ENCODE data around the gene VRK3. TPM values are rescaled to one million over a fixed set of nuclear protein-coding genes. Genes with fewer than 3 reads are reported as not detected.

VRK3 gene
- polyA plus RNA-seq, 5 donors = 36.4 to 45.5 (median 42.5) TPM

DNA sequence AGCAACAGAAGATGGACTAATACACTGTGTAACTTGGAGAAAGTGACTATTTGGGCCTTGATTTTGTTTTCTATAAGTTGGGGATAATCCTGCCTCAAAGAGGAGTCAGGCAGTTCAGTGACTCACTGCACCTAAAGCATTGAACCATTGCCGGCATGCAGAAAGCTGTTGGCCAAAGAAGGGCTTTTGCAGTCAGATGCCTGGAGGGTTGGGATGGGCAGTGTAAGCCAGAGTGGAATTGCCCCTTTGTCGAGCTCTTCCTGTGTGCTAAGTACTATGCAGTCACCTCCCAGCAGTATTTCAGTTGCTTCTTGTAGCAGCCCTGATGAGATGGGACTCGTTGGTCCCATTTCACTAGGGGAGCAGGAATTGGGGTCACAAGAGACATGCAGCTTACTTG lies 11.7 kb upstream of the VRK3 start:
- DNase-seq = no peak

DNA sequence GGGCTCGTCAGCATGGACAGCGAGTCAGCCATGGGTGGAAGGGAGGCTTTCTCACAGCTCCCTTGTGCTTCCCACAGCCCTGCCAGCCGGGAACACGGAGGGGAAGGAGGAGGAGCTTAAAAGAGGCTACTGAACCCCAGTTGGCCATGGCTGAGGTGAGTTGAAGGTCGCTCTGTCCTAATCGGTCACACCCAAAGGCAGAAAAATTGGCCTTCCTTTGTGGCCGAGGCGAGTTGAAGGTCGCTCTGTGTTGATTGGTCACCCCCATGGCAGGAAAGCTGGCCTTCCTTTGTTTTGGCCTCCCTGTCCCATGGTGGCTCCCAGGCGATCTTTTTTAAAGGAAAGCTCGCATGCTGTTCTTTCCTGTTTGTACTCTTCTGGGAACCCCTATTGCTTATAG lies 5.8 kb upstream of the VRK3 start:
- no peak for DNase-seq

DNA sequence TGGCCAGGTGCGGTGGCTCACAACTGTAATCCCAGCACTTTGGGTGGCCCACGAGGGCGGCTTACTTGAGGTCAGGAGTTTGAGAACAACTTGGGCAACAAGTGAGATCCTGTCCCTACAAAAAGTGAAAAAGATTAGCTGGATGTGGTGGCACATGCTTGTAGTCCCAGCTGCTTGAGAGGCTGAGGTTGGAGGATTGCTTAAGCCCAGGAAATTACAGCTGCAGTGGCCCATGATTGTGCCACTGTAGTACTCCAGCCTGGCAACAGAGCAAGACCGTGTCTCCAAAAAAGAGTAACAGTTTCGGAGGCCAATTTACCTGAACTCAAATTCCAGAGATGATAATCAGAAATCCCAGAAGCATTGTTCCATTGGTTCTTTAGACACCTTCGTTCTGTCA lies 5.1 kb upstream of the VRK3 start:
- DNase-seq = no peak

DNA sequence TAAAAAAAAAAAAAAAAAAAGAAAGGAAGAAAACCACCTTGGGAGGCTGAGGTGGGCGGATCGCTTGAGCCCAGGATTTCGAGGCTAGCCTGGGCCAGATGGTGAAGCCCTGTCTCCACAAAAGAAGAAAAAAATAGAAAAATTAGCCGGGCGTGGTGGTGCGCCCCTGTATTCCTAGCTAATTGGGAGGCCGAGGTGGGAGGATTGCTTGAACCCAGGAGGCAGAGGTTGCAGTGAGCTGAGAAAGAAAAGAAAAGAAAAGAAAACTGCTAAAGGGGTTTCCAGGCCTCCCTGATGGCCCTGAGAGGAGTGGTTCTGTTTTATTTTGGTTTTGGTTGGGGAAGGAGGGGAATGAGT lies 1.4 kb upstream of the VRK3 start:
- DNase-seq = no peak

DNA sequence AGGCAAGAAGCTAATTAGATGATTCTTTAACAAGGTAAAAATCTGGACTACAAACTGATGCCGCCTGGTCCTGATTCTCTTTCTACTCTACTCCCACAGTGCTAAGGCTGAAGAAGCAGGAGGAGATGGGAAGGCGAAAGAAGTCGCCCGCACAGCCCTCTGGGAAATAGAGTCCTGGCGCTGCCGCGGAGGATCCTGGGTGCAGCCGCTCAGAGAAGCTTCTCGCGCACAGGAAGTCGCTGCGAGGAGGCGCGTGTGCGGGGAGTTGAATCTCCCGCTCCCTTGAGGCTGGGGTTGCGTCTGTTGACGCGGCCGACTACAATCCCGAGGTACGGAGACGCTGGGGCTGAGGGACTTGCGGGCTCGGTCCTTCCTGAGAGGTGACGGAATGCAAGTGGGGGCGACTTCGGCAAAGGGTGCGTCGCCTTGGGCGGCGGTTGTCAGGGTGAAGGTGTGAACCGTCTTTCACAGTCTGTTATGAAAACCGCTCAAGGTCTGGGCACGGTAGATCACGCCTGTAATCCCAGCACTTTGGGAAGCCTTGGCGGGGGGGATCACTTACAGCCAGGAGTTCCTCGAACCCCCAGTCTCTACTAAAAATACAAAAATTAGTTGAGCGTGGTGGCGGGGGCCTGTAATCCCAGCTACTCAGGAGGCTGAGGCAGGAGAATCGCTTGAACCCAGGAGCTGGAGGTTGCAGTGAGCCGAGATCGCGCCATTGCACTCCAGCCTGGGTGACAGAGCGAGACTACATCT lies 800 bp upstream of the VRK3 start, which contains the start of gene ZNF473:
Gene ZNF473, plus strand, starts transcription at position 212 of the 756 bp plus-strand sequence. CDS start 5,078 bp downstream, outside the sequence.
- no peak for DNase-seq

DNA sequence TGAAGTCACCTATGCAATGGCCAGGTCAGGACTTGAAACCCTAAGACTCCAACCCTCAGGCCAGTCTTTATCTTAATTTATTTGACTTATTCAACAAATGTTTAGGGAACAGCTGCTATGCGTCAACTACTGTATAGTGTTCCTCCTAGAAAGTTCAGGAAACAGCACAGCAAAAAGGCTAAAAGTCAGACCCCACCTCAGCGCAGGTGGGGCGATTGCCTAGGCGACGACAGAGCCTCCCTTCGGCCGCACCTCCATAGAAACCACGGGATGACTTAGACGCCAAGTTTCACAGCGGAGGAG lies 502 bp downstream of the VRK3 start:
- no peak for DNase-seq

DNA sequence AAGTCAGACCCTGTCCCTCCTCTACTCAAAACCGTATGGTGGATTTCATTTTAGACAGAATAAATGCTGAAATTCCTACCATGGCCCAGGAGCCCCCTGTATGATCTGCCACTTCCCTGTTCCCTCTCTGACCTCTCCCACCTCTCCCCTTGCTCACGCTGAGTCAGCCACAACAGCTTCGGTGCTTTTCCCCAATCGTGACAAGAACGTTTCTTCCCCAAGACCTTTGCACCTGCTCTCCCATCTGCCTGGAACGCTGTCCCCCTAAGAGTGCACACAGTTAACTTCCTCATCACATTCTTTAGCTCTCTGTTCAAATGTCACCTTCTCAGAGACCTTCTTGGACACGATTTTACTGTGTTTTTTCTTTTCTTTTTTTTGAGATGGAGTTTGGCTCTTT lies 2.3 kb downstream of the VRK3 start:
- no peak for DNase-seq

DNA sequence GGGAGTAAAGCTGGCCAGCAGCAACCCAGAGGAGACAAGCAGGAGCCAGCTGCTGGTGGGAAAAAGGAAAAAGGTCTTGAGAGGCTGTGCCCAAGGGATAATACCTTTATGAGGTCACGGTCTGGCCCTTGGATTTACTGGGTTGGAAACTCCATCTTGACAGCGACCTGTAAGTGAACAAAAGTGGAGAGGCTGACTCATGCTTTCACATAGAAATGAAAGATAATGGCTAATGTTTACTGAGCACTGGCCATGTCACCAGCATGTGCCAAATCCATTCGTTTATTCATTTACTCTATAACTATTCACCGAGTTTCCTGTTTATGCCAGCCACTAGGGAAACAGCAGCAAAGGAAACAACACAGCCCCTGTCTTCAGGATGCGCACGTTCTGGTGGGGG lies 4.7 kb downstream of the VRK3 start:
- DNase-seq = no peak

DNA sequence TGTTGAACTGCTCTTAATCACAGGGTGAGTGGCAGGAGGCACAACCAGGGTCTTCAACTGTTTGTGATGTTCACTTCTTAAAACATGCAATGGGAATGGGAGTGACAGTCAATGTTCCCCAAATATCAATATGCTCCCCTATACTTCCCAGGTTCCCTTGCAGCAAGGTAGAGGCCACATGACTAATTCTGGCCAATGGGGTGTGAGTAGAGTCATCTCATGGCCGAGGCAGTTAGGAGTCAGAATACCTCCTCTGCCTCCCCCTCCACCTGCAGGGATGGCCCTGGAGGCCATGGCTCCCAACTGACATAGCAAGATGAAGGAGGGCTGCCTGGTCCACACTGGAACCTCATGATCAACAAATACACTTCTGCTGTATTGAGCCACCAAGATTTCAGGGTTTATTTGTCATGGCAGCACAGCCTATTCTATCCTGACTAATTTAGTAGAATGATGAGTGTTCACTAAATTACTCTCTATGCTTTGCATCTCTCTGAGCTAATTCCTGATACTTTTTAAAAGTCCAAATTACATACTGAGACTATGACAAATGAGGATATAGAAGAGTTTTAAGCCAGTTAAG lies 8.9 kb downstream of the VRK3 start:
- DNase-seq = no peak

DNA sequence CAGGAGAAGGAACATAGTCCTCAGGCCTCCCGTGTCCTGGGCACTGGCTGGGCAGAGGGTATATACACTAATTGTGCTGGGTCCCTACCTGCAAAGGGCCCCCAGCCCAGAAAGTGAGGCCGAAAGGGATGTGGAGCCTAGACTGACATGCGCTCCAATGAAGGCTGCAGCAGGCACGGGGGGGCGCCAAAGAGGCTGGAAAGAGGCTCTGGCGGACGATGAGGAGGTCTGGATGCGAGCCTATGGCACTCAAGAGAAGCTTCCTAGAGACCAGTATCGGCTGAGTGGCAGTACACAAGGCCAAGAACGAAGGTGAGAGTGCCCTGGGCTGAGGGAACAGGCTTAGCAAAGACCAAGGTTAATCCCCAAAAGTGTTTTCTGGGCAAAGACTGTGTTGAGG lies 16.6 kb downstream of the VRK3 start:
- no peak for DNase-seq

DNA sequence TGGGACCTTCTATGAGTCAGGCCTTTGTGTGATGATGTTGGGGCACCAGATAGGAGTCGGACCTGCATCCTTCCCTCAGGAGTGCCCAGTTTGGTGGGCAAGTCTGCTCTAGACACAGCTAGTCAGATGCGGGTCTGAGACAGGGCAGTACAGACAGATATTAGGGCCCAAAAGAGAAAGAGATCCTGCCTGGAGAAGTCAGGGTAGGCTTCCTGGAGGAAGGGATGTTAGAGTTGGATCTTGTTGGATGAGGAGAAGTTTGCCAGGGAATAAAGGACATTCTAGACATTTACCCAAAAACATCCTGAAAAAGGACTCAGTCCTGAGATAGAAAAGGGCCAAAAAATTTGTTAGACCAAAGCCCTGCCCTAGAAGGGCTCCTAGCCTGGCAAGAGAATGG lies 17.2 kb downstream of the VRK3 start:
- DNase-seq = no peak

DNA sequence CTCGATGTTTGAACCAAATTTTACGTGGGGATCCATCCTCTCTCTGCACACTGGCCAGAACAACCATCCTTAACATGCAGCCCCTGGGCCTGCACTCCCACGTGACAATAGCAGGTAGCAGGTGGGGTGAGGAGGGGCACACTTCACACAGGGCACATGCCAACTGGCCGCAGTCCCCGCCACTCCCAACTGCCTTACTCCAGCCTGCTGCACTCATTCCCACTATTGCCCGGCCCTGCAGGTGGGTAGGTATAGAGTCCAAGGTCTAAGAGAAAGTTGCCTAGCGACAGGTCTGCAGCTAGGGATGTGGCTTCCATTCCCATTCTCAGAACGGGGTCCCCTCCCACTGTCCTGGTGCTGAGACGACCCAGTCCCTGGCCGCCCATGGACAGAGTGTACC lies 18.0 kb downstream of the VRK3 start:
- no peak for DNase-seq

DNA sequence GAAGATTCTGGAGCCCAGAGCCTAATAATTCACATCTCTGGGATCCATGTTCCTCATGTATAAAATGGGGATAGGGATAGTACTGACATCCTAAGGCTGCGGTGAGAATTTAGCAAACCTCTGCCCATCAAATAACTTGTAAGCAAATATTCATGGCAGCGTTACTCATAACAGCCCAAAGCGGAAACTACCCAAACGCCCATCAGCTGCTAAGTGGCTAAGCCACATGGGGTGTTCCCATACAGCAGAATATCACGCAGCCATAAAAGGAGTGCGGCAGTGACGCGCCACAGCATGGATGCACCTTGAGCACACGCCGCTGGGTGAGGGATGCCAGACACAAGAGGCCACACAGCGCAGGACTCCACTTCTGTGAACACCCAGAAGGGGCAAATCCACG lies 19.7 kb downstream of the VRK3 start:
- DNase-seq = no peak

DNA sequence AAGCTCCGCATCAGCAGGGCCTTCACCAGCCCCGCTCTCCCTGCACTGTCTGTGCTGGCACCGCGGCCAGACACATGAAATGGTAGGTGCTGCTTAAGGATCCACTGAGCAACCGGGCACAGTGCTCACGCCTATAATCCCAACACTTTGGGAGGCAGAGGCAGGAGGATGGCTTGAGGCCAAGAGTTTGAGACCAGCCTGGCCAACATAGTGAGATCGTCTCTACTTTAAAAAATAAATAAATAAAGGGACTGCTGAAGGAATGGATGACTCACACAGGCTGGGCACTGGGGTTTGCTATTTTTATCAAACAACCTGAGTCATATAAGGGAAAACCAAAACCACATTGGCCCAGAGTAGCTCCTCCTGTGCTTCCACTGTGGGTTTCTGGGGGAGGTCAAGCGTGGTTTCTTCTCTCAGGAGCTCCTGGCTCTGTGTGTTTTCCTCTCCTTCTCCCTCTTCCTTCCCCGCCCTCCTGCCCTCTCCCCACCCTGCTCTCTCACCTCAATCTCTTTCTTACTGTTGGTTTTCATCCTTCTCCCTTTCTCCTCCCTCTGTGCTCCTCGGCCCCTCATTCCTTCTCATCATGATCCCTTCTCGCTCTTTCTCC lies 21.3 kb downstream of the VRK3 start:
- no peak for DNase-seq

DNA sequence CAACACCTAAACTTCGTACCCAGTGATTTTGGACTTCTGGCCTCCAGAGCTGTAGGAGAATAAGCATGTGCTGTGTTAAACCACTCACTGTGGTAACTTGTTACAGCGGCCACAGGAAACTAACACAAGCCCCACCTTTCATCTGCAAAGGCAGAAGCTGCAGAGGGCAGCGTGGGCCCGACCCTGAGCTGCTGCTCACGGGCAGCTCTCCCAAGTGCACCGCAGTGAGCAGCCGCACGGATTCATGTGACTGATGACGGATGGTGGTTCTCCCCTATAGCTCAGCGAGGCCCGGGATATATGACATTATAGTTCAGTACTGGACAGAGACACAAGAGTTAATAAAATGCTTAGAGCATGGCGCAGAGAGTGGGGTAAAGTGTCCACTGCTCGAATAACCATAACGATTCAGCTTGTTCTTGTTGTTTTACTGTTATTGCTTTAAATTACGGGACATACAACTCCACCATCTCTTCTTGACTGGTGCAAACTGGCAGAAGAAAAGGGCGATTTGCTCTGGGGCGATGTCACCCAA lies 21.9 kb downstream of the VRK3 start:
- no peak for DNase-seq

DNA sequence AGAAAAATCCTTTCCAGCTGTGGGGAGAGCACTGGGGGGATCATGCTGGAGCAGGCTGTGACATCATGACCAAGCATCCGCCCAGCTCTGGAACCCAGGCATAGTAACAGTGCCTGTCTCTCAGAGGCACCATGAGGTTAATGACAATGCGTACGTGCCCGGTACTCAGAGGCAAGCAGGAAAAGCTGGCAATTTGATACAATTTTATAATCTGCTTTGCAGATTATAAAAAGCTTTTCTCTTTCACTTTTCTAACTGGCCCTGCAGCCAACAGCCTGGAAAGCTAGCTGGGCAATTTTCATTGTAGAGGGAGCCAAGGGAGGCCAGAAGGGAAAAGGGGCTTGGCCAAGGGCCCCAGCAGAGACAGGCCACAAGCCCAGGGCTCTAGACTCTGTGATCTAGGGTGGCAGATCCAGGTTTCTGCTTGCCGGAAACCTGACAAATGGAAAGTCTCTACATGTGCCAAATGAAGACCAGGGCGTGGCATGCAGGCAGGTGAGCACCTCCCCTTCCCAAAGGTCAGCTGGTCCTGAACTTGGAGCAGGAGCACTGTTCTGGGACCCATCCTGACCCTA lies 22.7 kb downstream of the VRK3 start:
- no peak for DNase-seq

DNA sequence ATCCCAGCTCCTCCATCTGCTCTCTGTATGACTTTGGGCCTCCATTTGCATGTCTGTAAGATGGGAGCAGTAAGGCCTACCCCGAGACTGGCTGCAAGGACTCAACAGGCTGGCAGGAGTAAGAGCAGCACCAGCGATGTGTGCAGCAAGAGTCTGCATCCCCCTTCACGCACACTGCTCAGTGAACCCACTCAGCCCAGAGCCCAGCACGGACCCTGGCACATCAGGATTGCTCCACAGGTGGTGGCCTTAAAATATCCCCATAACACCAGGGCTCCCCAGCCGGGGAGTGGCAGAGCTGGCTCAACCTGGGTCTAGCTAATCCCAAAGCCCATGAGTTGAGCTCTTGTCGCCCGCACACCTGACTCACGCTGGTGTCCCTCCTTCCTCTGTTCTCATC lies 23.4 kb downstream of the VRK3 start:
- no peak for DNase-seq

DNA sequence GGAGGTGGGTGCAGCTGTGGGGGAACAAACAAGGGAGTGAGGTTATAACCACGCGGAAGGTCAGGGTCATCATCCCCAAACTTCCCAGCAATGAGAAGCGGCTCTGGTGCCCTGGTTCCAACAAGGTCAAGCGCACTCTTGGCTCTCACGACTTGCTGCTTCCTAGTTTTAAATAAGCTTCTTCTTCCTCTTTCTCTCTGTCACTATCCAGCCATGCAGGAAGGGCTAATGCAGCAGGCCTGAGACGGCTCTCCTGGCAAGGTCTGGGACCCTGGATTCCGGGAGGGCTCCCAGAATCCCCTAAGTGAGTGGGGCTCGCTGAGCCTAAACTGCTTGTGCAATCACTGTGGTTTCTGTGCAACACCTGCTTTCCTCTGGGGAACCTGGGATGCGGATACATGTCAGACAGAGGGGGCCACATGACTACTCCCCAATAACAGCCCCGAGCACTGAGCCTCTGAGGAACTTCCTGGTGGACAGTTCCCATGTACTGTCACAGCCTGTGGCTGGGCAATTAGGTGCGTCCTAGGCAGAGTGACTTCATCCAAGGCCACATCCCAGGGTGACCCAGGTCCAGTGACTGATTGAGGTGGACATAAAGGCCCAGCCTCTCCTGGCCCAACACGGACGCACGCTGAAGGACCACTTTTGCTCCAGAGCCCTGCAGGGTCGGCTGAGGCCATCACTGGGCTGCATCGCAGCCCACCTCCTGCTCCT lies 24.2 kb downstream of the VRK3 start:
- DNase-seq = no peak

DNA sequence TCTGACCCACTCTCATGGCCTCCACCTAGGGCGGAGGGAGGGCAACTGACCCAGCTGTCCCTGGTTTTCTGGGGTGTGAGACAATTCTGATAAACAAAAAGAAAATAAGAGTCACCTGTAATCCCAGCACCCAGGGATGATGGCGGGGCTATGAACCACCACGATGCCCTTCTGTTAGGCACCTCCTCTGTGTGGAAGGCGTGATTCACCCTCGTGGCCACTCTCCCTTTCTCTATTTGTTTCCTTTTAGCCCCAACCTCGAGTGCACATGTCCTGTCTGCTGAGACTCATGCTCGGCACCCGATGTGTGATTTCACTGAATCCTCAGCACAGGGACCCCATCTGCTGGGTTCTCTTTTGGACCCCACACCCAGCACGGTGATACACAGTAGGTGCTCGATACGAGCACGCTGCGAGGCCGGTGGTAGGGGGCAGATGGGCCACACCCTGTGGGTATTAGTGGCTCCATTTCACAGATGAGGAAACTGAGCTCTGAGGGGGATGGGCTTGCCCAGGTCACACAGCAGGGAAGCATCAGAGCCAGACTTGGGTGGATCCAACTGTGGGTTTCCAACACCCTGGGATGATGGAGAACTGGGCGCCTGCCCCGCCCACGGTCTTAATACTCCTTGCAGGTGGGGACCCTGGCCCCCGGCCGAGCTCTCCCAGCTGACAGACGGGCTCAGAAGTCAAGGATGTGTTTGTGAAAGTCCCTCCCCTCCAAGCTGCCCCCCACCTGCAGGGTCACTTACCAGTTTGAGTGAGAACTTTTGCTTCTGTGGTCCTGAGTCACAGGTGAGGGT lies 24.9 kb downstream of the VRK3 start:
- DNase-seq = no peak

DNA sequence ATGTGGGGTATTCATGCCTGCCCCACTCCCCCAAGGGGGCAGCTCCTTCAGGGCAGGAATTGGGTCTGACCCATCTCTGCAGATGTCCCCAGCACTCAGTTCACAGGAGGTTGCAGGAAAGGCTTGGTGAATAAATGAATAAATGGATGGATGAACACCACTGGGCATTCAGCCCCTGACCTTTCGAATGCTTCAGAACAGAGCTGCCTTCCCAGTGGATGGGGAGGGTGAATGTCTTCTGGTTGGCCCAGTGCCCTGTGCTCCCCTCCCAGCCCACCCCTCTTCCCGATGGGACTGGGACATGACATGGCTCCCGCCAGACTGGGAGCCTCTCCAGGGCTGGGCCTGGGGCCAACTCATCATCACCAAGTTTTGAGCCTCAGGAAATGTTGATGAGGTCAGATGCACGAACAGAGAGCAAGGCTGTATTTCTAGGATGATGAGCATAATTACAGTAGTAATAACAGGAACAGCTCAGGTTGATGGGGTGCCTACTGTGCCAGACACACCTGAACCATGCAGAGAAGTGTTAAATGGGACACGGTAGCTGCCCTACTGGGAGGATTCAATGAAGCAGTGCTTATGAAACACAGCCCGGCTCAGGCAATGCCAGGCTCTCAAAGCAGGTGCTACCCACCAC lies 25.7 kb downstream of the VRK3 start:
- peak in 1 of 2 donors; percentile 9 for DNase-seq

DNA sequence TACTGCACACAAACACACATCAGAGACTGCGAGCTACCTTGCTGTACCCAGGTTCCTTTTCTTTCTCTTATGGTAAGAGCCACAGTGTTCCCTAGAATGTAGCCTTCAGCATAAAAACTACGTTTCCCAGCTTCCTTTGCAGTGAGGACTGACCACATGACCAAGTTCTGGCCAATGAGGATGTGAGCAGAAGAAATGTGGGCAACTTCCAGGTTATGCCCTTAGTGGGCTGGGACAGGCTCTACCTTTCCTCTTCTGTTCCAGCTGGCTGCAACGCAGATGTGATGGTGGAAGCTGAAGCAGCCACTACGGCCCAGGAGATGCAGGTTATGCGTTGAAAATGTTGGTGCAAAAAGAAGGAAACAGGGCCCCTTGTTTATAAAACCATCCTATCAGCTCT lies 27.5 kb downstream of the VRK3 start:
- DNase-seq = no peak

Measured in right lung (tissue), 5 donors.